Superior temporal gyrus (tissue), 1 donor: ENCODE measurements around the gene ROGDI.

ENCODE experiments used
- DNase-seq: peaks from one replicate; pipeline ENCODE4 v3.0.0-alpha.2; 2016; ENCODE audit errors: extremely low spot score

The ROGDI gene

DNA sequence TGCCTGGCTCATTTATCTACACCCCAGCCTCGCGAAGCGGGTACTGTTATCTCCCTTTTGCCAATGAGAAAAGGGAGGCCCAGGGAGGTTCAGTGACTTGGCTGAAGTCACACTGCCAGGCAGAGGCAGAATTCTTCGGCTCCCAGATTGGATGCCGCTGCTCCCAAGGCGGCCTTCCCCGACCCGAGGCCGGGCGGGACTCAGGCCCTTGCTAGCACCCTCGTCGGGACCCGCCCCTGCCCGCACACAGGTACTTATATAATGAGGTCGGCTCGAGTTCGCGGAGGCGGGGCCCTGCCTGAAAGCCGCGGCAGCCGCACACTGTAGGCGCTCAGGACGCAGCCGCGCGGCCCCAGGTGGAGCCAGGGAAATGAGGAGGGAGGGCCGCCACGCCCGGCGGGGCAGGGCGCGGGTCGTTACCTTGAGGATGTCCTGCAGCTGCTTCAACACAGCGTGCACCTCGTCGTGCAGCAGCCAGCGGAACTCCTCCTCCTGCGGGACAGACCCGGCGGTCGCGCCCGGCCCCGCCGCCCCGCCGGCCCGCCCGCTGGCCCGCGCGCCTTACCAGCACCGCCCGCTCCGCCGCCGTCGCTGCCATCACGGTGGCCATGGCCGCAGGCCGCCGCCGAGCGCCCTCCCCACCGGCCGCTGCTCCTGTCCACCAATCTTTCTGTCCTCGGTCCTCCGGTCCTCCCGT is at the start of gene ROGDI:
TSS of gene ROGDI (minus strand) at position 672 of the 697 bp plus-strand sequence. CDS start at position 610, 62 bp downstream.
- peak; percentile 46 for DNase-seq

DNA sequence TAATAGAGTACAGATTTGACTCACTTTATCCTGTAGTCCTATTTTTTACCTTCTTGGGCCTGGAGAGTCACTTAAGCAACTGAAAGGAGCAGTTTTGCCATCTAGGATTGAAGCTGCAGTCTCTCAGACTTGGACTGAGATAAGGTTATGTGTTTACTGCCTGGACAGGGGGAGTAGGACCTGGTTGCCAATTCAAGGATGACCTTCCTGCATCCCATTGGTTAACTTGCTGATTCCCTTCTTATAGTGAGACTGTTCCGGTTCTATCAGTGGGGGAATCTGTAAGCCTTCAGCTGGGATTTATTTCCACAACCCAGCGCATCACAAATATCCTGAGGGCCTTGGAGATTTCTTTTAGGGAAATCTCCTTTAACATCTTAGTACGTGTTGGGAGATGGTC is 47.8 kb upstream of the ROGDI start:
- DNase-seq = no peak

- no peak for DNase-seq
Measured at GRCh38 chr16:4847774-4848587, 45.5 kb upstream of the ROGDI start.

- peak; percentile 96 for DNase-seq
Measured at GRCh38 chr16:4846901-4847773, 44.7 kb upstream of the ROGDI start, which contains the start of the genes GLYR1 and UBN1. Gene GLYR1 (minus strand): TSS chr16:4847288. CDS start chr16:4847265, 23 bp downstream. Gene UBN1 (plus strand): TSS chr16:4847481. CDS start chr16:4852918, 5,437 bp downstream.

GRCh38 chr16:4846503-4846900 is 44.1 kb upstream of the ROGDI start:
- DNase-seq = no peak

DNA sequence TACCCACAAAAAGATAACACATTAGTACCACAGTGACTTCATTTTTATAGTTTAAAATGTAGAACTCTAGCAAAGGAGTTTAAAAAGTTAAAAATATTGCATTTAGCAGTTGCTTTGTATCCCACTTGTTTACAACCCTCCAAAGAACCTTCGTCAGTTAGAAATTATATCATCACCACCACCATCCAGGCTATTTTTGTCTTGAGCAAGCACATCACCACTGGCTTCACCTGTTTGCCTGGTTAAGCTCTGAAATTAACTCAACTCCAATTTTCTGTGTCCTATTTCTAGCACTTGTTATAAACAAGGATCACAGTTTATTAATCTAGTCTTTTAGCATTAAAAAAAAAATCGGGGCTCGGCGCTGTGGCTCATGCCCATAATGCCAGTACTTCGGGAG is 38.6 kb upstream of the ROGDI start:
- DNase-seq = no peak

- DNase-seq = no peak
Measured at GRCh38 chr16:4839942-4840341, 37.5 kb upstream of the ROGDI start.

DNA sequence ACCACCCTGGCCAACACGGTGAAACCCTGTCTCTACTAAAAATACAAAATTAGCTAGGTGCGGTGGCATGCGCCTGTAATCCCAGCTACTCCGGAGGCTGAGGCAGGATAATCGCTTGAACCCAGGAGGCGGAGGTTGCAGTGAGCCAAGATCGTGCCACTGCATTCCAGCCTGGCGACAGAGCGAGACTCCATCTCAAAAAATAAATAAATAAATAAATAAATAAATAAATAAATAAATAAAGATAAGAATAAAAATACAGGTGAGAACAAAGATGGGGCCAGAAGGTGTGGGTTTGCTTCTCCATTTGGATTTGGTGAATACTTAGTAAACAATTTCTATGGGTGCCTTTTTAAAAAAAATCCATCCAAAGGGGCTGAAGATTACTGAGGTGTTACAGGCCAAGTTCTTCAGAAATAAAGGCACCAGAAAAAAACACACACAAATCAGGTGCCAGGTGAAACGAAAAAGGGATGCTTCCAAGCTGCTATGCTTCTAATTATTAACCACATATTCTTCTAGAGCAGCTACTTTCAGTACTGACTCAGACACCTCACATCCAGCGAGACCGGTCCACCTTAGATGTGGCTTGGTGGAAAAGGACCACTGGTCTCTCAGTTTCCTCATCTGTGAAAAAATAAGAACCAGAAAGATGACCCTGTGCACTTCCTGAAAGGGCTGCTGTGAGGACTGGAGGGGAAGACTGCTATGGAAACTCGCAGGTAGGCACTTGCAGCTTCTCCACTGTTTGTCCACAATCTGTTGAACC is 35.5 kb upstream of the ROGDI start:
- DNase-seq = no peak

GRCh38 chr16:4836727-4837126 is 34.3 kb upstream of the ROGDI start:
- DNase-seq = no peak

GRCh38 chr16:4833584-4833983 is 31.2 kb upstream of the ROGDI start:
- DNase-seq = no peak

DNA sequence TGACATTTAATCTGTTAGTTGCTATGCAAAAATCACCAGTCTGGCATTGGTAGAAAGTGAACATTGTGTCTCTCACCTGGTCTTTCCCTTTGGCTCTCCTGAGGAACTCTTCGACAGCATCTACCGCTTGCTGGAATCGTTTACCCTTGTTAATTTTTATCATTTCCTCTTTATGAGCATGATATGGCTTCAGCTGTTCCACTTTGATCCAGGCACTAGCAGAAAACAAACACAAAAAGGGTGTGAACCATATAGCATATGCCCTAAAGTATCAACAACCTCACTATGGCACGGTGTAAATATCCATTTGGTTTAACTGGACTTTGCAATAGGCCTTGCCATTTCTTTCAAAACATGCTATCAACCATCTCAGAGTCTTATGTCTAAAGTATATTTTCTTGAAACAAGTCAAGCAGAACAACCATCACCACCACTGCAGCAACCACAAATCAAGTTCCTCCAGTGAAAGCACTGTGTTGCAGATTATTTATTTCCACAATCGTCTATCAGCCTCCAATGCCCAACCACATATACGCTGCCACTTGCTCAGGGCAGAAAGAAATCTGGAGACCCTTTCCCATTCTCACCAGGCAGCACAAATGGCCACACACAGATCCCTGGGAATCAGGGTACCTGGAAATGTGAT is 30.4 kb upstream of the ROGDI start:
- no peak for DNase-seq

- no peak for DNase-seq
Measured at GRCh38 chr16:4831616-4832015, 29.2 kb upstream of the ROGDI start.

DNA sequence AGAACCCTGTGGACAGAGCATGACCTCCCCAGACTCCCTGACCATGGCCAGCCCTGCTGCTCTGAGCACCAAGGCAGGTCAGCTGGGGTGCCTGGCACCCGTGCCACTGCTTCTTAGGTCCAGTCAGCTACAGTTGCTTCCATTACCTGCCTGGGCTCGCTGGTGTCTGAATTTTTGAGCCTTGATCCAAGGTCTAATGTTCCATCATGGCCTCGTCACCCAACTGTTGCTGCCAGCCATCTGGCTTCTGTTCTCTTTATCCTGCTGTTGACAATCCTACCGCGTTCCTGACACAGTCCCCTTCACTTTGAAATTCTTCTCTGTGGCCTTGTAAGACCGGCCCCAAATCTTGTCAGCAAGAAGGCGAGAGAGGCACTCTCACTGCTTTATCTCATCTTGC is 28.0 kb upstream of the ROGDI start:
- no peak for DNase-seq

DNA sequence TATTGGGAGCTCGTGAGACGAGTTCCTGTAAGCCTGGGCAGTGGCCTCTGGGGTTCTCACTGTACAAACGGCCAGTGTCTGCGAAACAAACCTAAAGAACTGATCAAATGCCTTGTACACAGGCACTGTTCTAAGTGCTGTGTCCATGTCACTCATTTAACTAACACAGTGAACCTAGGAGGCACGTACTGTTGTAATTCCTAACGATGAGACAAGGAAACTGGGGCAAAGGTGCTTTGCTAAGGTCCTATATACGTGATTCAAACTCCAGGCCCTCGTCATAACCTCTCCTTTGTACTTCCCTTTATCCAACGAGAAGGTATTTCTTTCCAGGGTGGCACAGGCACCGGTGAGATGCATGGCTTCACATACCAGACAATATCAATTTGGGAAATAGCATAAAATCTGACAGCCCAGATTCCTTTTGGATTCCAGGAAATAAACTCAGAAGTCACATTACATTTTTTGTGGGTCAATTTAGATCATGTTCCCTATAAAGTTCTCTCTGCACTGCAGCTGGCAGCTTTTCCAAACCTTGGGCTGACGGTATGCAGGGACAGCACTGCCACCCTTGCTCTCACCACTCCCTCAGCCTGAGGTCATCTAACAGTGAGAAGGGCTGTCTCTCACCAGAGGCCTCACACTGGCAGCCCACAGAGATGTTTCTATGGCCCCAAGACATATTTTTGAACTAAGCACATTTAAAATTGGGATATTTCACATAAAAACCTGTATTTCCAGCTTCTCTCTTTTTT is 26.3 kb upstream of the ROGDI start:
- no peak for DNase-seq

- no peak for DNase-seq
Measured at GRCh38 chr16:4826980-4827379, 24.5 kb upstream of the ROGDI start.

GRCh38 chr16:4826526-4826925 is 24.1 kb upstream of the ROGDI start:
- no peak for DNase-seq

GRCh38 chr16:4825196-4825595 is 22.8 kb upstream of the ROGDI start:
- DNase-seq = no peak

- DNase-seq = no peak
Measured at GRCh38 chr16:4820652-4821051, 18.2 kb upstream of the ROGDI start.

- no peak for DNase-seq
Measured at GRCh38 chr16:4814542-4815173, 12.2 kb upstream of the ROGDI start.

DNA sequence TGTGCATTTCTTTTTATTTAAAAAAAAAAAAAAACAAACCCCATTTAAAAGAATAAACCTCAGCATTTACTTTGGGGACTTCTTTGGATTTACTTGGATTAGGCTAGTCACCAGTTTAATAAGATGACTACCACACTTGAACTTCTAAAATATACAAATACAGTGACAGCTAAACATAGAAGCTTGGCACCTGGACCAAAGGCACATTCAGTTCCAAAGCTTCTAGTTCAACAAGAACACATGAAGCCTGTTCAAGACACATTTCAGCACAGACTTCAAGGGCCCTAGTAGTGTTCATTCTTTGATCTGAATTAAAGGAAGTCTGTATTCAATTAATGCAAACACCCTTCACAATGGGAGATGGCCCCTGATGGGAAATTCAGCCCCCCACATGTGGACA is 11.6 kb upstream of the ROGDI start:
- DNase-seq = peak; percentile 28
